ENCODE measurements around the gene KLHL33. TPM values are rescaled to one million over a fixed set of nuclear protein-coding genes. Genes with fewer than 3 reads are reported as not detected.

KLHL33 gene
- total RNA-seq, 1 donor from 2014 or later: 0.47 TPM

GRCh38 chr14:20384321-20384720 is 51.6 kb downstream of the KLHL33 start:
- no peak for ATAC-seq
- Histone ChIP-seq H3K27me3 (ENCODE audit: low read depth) (no peaks in the 10 kb centered on the region), H3K4me1 (no peaks in the 10 kb centered on the region), H3K27ac (no peak overlapping the region), H3K4me3 (no peak overlapping the region), H3K9me3 (no peaks in the 10 kb centered on the region), H3K36me3 (peaks cover 97% of the 10 kb centered on the region)
- intact Hi-C loops (cut with DNase I): no loop called here
- DNase-seq: no peak
- TF ChIP-seq, protein P1, sequence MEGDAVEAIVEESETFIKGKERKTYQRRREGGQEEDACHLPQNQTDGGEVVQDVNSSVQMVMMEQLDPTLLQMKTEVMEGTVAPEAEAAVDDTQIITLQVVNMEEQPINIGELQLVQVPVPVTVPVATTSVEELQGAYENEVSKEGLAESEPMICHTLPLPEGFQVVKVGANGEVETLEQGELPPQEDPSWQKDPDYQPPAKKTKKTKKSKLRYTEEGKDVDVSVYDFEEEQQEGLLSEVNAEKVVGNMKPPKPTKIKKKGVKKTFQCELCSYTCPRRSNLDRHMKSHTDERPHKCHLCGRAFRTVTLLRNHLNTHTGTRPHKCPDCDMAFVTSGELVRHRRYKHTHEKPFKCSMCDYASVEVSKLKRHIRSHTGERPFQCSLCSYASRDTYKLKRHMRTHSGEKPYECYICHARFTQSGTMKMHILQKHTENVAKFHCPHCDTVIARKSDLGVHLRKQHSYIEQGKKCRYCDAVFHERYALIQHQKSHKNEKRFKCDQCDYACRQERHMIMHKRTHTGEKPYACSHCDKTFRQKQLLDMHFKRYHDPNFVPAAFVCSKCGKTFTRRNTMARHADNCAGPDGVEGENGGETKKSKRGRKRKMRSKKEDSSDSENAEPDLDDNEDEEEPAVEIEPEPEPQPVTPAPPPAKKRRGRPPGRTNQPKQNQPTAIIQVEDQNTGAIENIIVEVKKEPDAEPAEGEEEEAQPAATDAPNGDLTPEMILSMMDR (IDR thresholded peaks at IDR 0.05): no peak

GRCh38 chr14:20383636-20384035 is 52.3 kb downstream of the KLHL33 start:
- Histone ChIP-seq H3K9me3 (no peaks in the 10 kb centered on the region), H3K27me3 (ENCODE audit: low read depth) (no peaks in the 10 kb centered on the region), H3K27ac (no peak overlapping the region), H3K36me3 (peaks cover 97% of the 10 kb centered on the region), H3K4me3 (no peak overlapping the region), H3K4me1 (no peaks in the 10 kb centered on the region)
- no peak for DNase-seq
- no peak for ATAC-seq
- TF ChIP-seq, protein P1 (IDR thresholded peaks at IDR 0.05): no peak
- intact Hi-C loops (cut with DNase I): no loop called here

GRCh38 chr14:20383032-20383431 is 52.9 kb downstream of the KLHL33 start:
- H3K27me3 ChIP-seq (ENCODE audit: low read depth): no peaks in the 10 kb centered on the region
- peaks cover 97% of the 10 kb centered on the region for H3K36me3 ChIP-seq
- H3K4me3 ChIP-seq: no peak overlapping the region
- intact Hi-C loops (cut with DNase I): no loop called here
- TF ChIP-seq, protein P1 (IDR thresholded peaks at IDR 0.05): no peak
- no peak overlapping the region for H3K27ac ChIP-seq
- ATAC-seq (no peak), DNase-seq (no peak)
- H3K9me3 ChIP-seq: no peaks in the 10 kb centered on the region
- no peaks in the 10 kb centered on the region for H3K4me1 ChIP-seq

GRCh38 chr14:20382526-20382925 is 53.4 kb downstream of the KLHL33 start:
- intact Hi-C loops (cut with DNase I): no loop called here
- TF ChIP-seq, protein P1 (IDR thresholded peaks at IDR 0.05): no peak
- Histone ChIP-seq H3K27ac (no peak overlapping the region), H3K36me3 (peaks cover 97% of the 10 kb centered on the region), H3K4me1 (no peaks in the 10 kb centered on the region), H3K27me3 (ENCODE audit: low read depth) (no peaks in the 10 kb centered on the region), H3K9me3 (no peaks in the 10 kb centered on the region), H3K4me3 (no peak overlapping the region)
- ATAC-seq (no peak), DNase-seq (no peak)

DNA sequence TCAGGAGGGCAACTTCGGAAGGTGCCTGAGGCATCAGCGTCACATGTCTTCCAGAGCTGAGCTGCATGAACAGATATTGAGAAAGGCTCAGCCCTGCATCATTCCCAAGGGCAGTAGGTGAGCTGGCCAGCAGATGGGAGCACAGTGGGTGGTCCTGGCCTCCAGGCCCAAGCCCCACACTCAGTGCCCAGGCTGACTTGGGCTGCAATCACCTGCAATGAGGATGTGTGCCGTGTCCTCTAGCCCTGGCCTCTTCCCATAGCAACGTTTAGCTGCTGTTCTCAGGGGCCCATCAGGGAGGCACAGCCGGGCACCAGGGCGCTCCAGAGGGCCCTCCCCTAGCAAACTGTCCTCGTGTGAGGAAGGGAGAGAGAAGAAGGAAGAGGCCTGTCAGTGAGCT is 54.6 kb downstream of the KLHL33 start:
- H3K36me3 ChIP-seq: peaks cover 100% of the 10 kb centered on the region
- no peaks in the 10 kb centered on the region for H3K27me3 ChIP-seq (ENCODE audit: low read depth)
- H3K4me1 ChIP-seq: no peaks in the 10 kb centered on the region
- H3K9me3 ChIP-seq: no peaks in the 10 kb centered on the region
- TF ChIP-seq, protein P1 (IDR thresholded peaks at IDR 0.05): no peak
- no peak overlapping the region for H3K27ac ChIP-seq
- DNase-seq: no peak
- no peak for ATAC-seq
- H3K4me3 ChIP-seq: no peak overlapping the region
- intact Hi-C loops (cut with DNase I): no loop called here

DNA sequence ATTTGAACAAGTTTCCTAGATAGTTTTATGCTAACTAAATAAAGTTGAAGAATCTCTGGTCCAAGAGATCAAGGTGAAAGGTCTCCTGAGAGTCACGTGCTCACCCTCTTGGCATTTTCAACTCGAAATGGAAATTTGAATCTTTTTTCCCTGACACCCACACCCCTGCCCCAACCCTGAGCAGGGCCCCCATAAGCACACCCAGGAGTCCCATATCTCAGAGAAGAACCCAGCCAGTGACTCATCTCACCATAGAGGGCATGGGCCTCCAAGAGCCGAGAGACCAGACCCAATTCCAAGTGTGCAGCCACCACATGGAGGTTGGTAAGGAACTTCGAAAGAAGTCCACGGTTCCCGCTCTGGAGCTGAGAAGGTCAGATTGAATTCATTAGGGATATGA is 55.3 kb downstream of the KLHL33 start:
- no peaks in the 10 kb centered on the region for H3K9me3 ChIP-seq
- H3K4me1 ChIP-seq: no peaks in the 10 kb centered on the region
- no peak overlapping the region for H3K27ac ChIP-seq
- H3K4me3 ChIP-seq: no peak overlapping the region
- intact Hi-C loops (cut with DNase I): no loop called here
- H3K27me3 ChIP-seq (ENCODE audit: low read depth): no peaks in the 10 kb centered on the region
- TF ChIP-seq, protein P1 (IDR thresholded peaks at IDR 0.05): no peak
- H3K36me3 ChIP-seq: peaks cover 100% of the 10 kb centered on the region
- no peak for DNase-seq
- no peak for ATAC-seq

Measured in lower lobe of right lung (tissue), 2 donors.